A673 (cell line): Measurements from ENCODE around the gene CTU2. TPM values are rescaled to one million over a fixed set of nuclear protein-coding genes. Genes with fewer than 3 reads are reported as not detected.
A peak's percentile ranks its signal among the peaks of the same experiment; 100 is the strongest.

Experiments
- BruUV-seq: library from RNA; stranded (reverse); fragments of 400-500 nt; replicated peaks from 2 replicates; lab custom pipeline; 2021; lab: Mats Ljungman, UMichigan
- CTCF ChIA-PET: fragments of 300-600 bp; sonication (Branson Sonifier 250); formaldehyde crosslinking; loops from one replicate; lab custom pipeline; 2022; ENCODE audit warnings: antibody characterized with exemption; lab: Charles Lee
- POLR2A ChIA-PET: fragments of 300-600 bp; sonication (Branson Sonifier 250); formaldehyde crosslinking; loops from one replicate; lab custom pipeline; 2022; ENCODE audit warnings: antibody characterized with exemption; ENCODE audit not compliant: low non-redundant PET; lab: Charles Lee
- DNase-seq: peaks from one replicate; pipeline ENCODE4 v3.0.0-alpha.2; 2015; ENCODE audit warnings: low spot score
- H3K27ac ChIP-seq: fragments of 200-600 bp; sonication (generic); 2 replicates; pipeline ENCODE4 v1.5.1; 2016; ENCODE audit warnings: mixed run types, low read depth, mild to moderate bottlenecking, mixed read lengths, antibody characterized with exemption, low read length; ENCODE audit not compliant: poor library complexity, severe bottlenecking
- H3K27me3 ChIP-seq: fragments of 200-600 bp; sonication (generic); replicated peaks from 2 replicates; pipeline ENCODE4 v1.6.1; 2017; ENCODE audit warnings: mixed run types, low read depth, mild to moderate bottlenecking, mixed read lengths, antibody characterized with exemption, low read length; ENCODE audit not compliant: insufficient read depth, poor library complexity
- H3K36me3 ChIP-seq: fragments of 200-600 bp; sonication (generic); 2 replicates; pipeline ENCODE4 v1.6.1; 2016; ENCODE audit warnings: mixed run types, mild to moderate bottlenecking, mixed read lengths, antibody characterized with exemption, low read length; ENCODE audit not compliant: insufficient read depth, poor library complexity, severe bottlenecking
- H3K4me1 ChIP-seq: fragments of 200-600 bp; sonication (generic); 2 replicates; pipeline ENCODE4 v1.6.1; 2017; ENCODE audit warnings: mixed run types, mild to moderate bottlenecking, mixed read lengths, antibody characterized with exemption, low read length; ENCODE audit not compliant: insufficient read depth, poor library complexity, severe bottlenecking
- H3K4me3 ChIP-seq: fragments of 200-600 bp; sonication (generic); 2 replicates; pipeline ENCODE4 v1.5.1; 2016; ENCODE audit warnings: low read depth, mixed run types, mild to moderate bottlenecking, mixed read lengths, low read length; ENCODE audit not compliant: poor library complexity, severe bottlenecking
- H3K9me3 ChIP-seq: fragments of 200-600 bp; sonication (generic); 2 replicates; pipeline ENCODE4 v1.6.1; 2016; ENCODE audit warnings: mixed run types, low read depth, mild to moderate bottlenecking, mixed read lengths, antibody characterized with exemption, low read length; ENCODE audit not compliant: poor library complexity, severe bottlenecking
- EZH2 ChIP-seq: fragments of 200-600 bp; sonication (generic); IDR thresholded peaks from 2 replicates; pipeline ENCODE4 v1.6.1; 2017; ENCODE audit warnings: borderline replicate concordance, low read depth, mild to moderate bottlenecking, mixed read lengths, antibody characterized with exemption, low read length; ENCODE audit not compliant: poor library complexity, severe bottlenecking
- intact Hi-C: fragments of 100-400 bp; cut with micrococcal nuclease; formaldehyde crosslinking; loops from one replicate; pipeline ENCODE4 v1.10.0; 2022; ENCODE audit not compliant: unreplicated experiment
- total RNA-seq: library from RNA; stranded (reverse); gene quantifications from 2 replicates; pipeline ENCODE4 v1.2.3, GENCODE V29; 2021
- TF ChIP-seq, protein P1 (sequence below): fragments of 300-800, 200-600 bp; sonication (generic); conservative IDR thresholded peaks from 2 replicates; pipeline ENCODE4 v1.5.1; 2017; ENCODE audit warnings: low read depth, mild to moderate bottlenecking, antibody characterized with exemption, low read length, moderate library complexity, mixed read lengths

The CTU2 gene
- total RNA-seq, 1 experiment from 2014 or later = 47.5 TPM

DNA sequence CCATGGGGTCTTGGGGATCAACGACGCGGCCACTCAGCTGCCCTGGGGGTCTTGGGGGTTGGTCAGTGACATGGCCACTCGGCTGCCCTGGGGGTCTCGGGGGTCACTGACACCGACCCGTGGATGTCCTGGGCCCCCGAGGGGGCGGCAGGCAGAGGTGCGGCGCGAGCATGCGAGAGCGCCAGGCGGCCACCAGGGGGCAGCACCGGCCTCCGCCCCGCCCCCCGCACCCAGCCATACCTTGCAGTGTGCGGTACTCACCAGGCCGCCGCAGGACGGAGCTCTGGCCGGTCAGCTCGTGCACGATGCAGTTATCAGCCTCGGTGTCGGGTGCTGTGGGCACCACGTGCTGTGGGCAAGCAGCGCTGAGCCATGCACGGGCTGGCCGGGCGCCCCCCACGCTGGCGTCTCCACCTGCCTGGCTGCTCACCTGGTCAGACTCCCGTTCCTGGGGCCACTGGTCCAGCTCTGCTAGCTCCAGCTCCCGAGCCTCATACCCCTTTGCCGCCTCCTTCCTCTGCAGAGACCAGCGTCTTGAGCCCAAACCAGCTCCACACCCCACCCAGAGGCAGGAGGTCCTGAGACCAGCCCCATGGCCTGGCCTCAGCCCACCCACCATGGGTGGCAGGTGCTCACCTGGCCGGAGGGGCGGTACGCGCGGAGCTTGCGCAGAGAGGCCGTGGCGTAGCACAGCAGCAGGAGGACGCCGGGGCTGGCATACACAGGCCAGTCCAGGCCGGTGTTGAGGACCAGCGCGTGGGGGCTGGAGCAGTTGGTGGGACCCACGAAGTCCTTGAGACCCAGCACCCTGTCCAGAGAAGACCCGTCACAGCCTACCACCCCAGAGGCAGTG lies 31.2 kb downstream of the CTU2 start:
- DNase-seq = peak; percentile 77
- Histone ChIP-seq H3K27me3 (no peaks in the 10 kb centered on the region), H3K4me3 (no peak overlapping the region), H3K4me1 (no peaks in the 10 kb centered on the region), H3K36me3 (peaks cover 38% of the 10 kb centered on the region), H3K9me3 (no peaks in the 10 kb centered on the region), H3K27ac (no peak overlapping the region)
- intact Hi-C loops = loop anchor here (1.0 to 5.0 kb wide), 2 partner anchors 48 to 430 kb away; partner anchors contain the start of gene PIEZO1
- CTCF ChIA-PET = interaction anchor here (0.5 to 1.9 kb wide), 28 partner anchors 9 to 480 kb away, joined by 3 to 24 read pairs (median 4); partner anchors contain the start of genes MVD, PIEZO1, ZC3H18 and ZNF778
- no peak for TF ChIP-seq EZH2
- TF ChIP-seq, protein P1, sequence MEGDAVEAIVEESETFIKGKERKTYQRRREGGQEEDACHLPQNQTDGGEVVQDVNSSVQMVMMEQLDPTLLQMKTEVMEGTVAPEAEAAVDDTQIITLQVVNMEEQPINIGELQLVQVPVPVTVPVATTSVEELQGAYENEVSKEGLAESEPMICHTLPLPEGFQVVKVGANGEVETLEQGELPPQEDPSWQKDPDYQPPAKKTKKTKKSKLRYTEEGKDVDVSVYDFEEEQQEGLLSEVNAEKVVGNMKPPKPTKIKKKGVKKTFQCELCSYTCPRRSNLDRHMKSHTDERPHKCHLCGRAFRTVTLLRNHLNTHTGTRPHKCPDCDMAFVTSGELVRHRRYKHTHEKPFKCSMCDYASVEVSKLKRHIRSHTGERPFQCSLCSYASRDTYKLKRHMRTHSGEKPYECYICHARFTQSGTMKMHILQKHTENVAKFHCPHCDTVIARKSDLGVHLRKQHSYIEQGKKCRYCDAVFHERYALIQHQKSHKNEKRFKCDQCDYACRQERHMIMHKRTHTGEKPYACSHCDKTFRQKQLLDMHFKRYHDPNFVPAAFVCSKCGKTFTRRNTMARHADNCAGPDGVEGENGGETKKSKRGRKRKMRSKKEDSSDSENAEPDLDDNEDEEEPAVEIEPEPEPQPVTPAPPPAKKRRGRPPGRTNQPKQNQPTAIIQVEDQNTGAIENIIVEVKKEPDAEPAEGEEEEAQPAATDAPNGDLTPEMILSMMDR = peak; percentile 94
- POLR2A ChIA-PET = no interaction called here
- no TSS peak for BruUV-seq

DNA sequence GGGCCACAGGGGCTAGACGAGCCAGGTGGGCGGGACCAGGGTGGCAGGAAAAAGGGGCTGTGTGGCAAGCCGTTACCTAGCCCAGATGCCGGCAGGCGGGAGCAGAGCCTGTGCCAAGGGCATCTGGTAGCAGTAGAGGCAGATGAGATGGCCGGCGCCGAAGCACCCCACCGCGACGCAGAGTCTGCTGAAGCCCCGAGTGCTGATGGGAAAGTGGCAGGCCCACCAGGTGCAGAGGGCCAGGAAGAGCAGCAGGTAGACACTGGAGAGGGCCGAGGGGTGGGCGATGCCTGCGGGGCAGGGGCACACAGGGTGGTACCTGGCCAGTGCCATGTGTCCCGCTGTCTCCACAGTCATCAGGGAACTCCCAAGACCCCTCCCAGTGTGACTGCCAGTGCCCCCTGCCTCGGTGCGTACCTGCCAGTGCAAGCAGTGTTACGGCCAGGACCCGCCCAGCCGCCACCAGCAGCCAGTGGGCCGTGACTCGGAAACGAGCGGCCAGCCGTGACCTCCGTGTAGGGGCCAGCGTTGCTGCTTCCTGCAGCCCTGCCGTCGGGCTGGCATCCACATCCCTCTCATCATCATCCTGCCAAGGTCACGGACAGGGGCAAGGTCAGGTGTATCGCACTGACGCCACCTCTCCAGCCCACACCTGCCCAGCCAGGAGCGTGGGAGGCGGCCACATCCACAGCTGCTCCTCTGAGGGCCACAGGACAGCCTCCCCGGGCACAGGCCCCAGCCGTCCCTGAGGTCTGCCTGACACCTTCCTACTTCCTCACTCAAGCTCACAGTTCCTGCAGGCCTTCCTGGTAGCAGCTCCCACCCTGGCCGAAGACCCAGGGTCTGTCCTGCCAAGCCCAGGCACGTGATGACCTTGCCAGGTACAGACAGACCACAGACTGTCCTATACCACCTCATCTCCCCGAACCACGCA lies 32.1 kb downstream of the CTU2 start:
- ChIA-PET CTCF (interaction anchor here (1.2 kb wide), 1 partner anchor 46 kb away, joined by 24 read pairs; the partner anchor contains the start of gene PIEZO1), POLR2A (no interaction called here)
- no peak overlapping the region for H3K27ac ChIP-seq
- H3K27me3 ChIP-seq = no peaks in the 10 kb centered on the region
- DNase-seq = no peak
- intact Hi-C loops = loop anchor here (5.0 kb wide), 1 partner anchor 429 kb away; no protein-coding TSS in a partner anchor
- no peaks in the 10 kb centered on the region for H3K4me1 ChIP-seq
- no TSS peak for BruUV-seq
- H3K9me3 ChIP-seq = no peaks in the 10 kb centered on the region
- peaks cover 29% of the 10 kb centered on the region for H3K36me3 ChIP-seq
- TF ChIP-seq, protein P1 = no peak
- no peak for TF ChIP-seq EZH2
- no peak overlapping the region for H3K4me3 ChIP-seq
